IMR-90 (cell line): ENCODE results near the gene GTPBP3. TPM values are rescaled to one million over a fixed set of nuclear protein-coding genes. Genes with fewer than 3 reads are reported as not detected.

Experiments used
- ATAC-seq: fragments of 200-7000 bp; cut with Tn5 transposase; 2 replicates; pipeline ENCODE4 v1.9.1; 2020; ENCODE audit warnings: low read depth, mild to moderate bottlenecking, moderate library complexity
- BruUV-seq: library from RNA; stranded (reverse); fragments of 400-500 nt; replicated peaks from 2 replicates; lab custom pipeline; 2021; lab: Mats Ljungman, UMichigan
- CTCF ChIA-PET: fragments of 300-600 bp; formaldehyde crosslinking; extraction: SDS; loops from one replicate; lab custom pipeline; 2021; ENCODE audit warnings: antibody characterized with exemption; lab: Yijun Ruan, JAX
- POLR2A ChIA-PET: fragments of 300-600 bp; sonication (Branson Sonifier 250); formaldehyde crosslinking; loops from one replicate; lab custom pipeline; 2022; ENCODE audit warnings: antibody characterized with exemption; ENCODE audit not compliant: unreplicated experiment; lab: Charles Lee
- DNase-seq: peaks from one replicate; pipeline ENCODE4 v3.0.0; 2013
- H2AFZ ChIP-seq: replicated peaks from 2 replicates; pipeline ENCODE3; 2013; ENCODE audit warnings: low read length, mild to moderate bottlenecking; ENCODE audit not compliant: poor library complexity
- H2AK5ac ChIP-seq: 2 replicates; pipeline ENCODE4 v1.6.1; 2013; ENCODE audit warnings: low read depth, low read length, inconsistent platforms
- H2AK9ac ChIP-seq: replicated peaks from 2 replicates; pipeline ENCODE3; 2013; ENCODE audit warnings: mild to moderate bottlenecking, low read depth, low read length, moderate library complexity; ENCODE audit not compliant: poor library complexity
- H2BK120ac ChIP-seq: 2 replicates; pipeline ENCODE4 v1.6.1; 2013; ENCODE audit warnings: low read depth, low read length, inconsistent platforms
- H2BK15ac ChIP-seq: 3 replicates; pipeline ENCODE4 v1.6.1; 2013; ENCODE audit warnings: low read depth, low read length, inconsistent platforms
- H2BK20ac ChIP-seq: 2 replicates; pipeline ENCODE4 v1.6.1; 2013; ENCODE audit warnings: low read depth, mild to moderate bottlenecking, inconsistent platforms, low read length, moderate library complexity
- H2BK5ac ChIP-seq: 2 replicates; pipeline ENCODE4 v1.6.1; 2013; ENCODE audit warnings: mild to moderate bottlenecking, low read depth, low read length, inconsistent platforms; ENCODE audit not compliant: poor library complexity, severe bottlenecking
- H3K14ac ChIP-seq: replicated peaks from 2 replicates; pipeline ENCODE4 v1.6.1; 2013; ENCODE audit warnings: low read depth, low read length, inconsistent platforms
- H3K18ac ChIP-seq: 2 replicates; pipeline ENCODE4 v1.6.1; 2013; ENCODE audit warnings: low read depth, low read length, control low read depth
- H3K23ac ChIP-seq: 2 replicates; pipeline ENCODE4 v1.6.1; 2013; ENCODE audit warnings: low read depth, low read length, inconsistent platforms
- H3K27ac ChIP-seq: 2 replicates; pipeline ENCODE4 v1.5.1; 2013; ENCODE audit warnings: mild to moderate bottlenecking, control low read depth, low read length; ENCODE audit not compliant: insufficient read depth
- H3K27me3 ChIP-seq: 2 replicates; pipeline ENCODE4 v1.6.1; 2013; ENCODE audit warnings: low read length; ENCODE audit not compliant: control insufficient read depth, insufficient read depth
- H3K36me3 ChIP-seq: 2 replicates; pipeline ENCODE4 v1.6.1; 2013; ENCODE audit warnings: low read length, mixed read lengths; ENCODE audit not compliant: control insufficient read depth, insufficient read depth
- H3K4ac ChIP-seq: 2 replicates; pipeline ENCODE4 v1.6.1; 2013; ENCODE audit warnings: low read depth, low read length, inconsistent platforms
- H3K4me1 ChIP-seq: 2 replicates; pipeline ENCODE4 v1.6.1; 2013; ENCODE audit warnings: low read length, mixed read lengths; ENCODE audit not compliant: control insufficient read depth, insufficient read depth
- H3K4me2 ChIP-seq: 2 replicates; pipeline ENCODE4 v1.6.1; 2013; ENCODE audit warnings: low read depth, mild to moderate bottlenecking, control low read depth, low read length, moderate library complexity
- H3K4me3 ChIP-seq: 2 replicates; pipeline ENCODE4 v1.5.1; 2013; ENCODE audit warnings: low read depth, mild to moderate bottlenecking, control low read depth, low read length, moderate library complexity; ENCODE audit not compliant: insufficient read depth
- H3K56ac ChIP-seq: 2 replicates; pipeline ENCODE4 v1.6.1; 2013; ENCODE audit warnings: low read length, inconsistent platforms; ENCODE audit not compliant: insufficient read depth; ENCODE audit errors: extremely low read depth
- H3K79me1 ChIP-seq, 2 experiments: 2 replicates each; pipeline ENCODE4 v1.6.1; 2013; ENCODE audit warnings: low read length in 2 of 2, inconsistent platforms in 1 of 2, low read depth in 1 of 2
- H3K9ac ChIP-seq: 2 replicates; pipeline ENCODE4 v1.6.1; 2013; ENCODE audit warnings: low read depth, low read length, control low read depth
- H3K9me1 ChIP-seq: 2 replicates; pipeline ENCODE4 v1.6.1; 2013; ENCODE audit warnings: low read length, inconsistent platforms; ENCODE audit not compliant: insufficient read depth
- H3K9me3 ChIP-seq: 2 replicates; pipeline ENCODE4 v1.6.1; 2013; ENCODE audit warnings: low read length; ENCODE audit not compliant: control insufficient read depth, insufficient read depth
- H4K20me1 ChIP-seq: 2 replicates; pipeline ENCODE4 v1.6.1; 2013; ENCODE audit warnings: low read length, inconsistent platforms; ENCODE audit not compliant: insufficient read depth
- H4K5ac ChIP-seq: 2 replicates; pipeline ENCODE4 v1.6.1; 2013; ENCODE audit warnings: mild to moderate bottlenecking, low read depth, low read length, control low read depth
- H4K8ac ChIP-seq, 2 experiments: 2 replicates each; pipeline ENCODE4 v1.6.1; 2013; ENCODE audit warnings: low read depth in 2 of 2, low read length in 2 of 2, control low read depth in 1 of 2, inconsistent platforms in 1 of 2
- H4K91ac ChIP-seq: 2 replicates; pipeline ENCODE4 v1.6.1; 2013; ENCODE audit warnings: low read depth, low read length, inconsistent platforms; ENCODE audit not compliant: insufficient read depth
- CEBPB ChIP-seq: IDR thresholded peaks from 2 replicates; pipeline ENCODE4 v1.6.1; 2012; ENCODE audit warnings: low read depth, low read length, improper control_type of control experiment
- CHD1 ChIP-seq: IDR thresholded peaks from 2 replicates; pipeline ENCODE4 v1.6.1; 2012; ENCODE audit warnings: low read depth, low read length, improper control_type of control experiment
- FOS ChIP-seq: fragments of 150-350 bp; IDR thresholded peaks from 2 replicates; pipeline ENCODE4 v1.6.1; 2016; ENCODE audit warnings: low read depth, low read length
- MAFK ChIP-seq: IDR thresholded peaks from 2 replicates; pipeline ENCODE4 v1.6.1; 2012; ENCODE audit warnings: low read depth, low read length, improper control_type of control experiment
- MAZ ChIP-seq: IDR thresholded peaks from 2 replicates; pipeline ENCODE4 v1.6.1; 2012; ENCODE audit warnings: low read depth, mild to moderate bottlenecking, low read length, improper control_type of control experiment, moderate library complexity, borderline replicate concordance
- MXI1 ChIP-seq: IDR thresholded peaks from 2 replicates; pipeline ENCODE4 v1.6.1; 2012; ENCODE audit warnings: low read depth, mild to moderate bottlenecking, low read length, moderate library complexity, borderline replicate concordance
- NFE2L2 ChIP-seq: fragments of 150-350 bp; IDR thresholded peaks from 2 replicates; pipeline ENCODE4 v1.6.1; 2016; ENCODE audit warnings: low read depth, mild to moderate bottlenecking, low read length
- POLR2A ChIP-seq: IDR thresholded peaks from 2 replicates; pipeline ENCODE4 v1.6.1; 2012; ENCODE audit warnings: mild to moderate bottlenecking, low read depth, low read length
- RCOR1 ChIP-seq: IDR thresholded peaks from 2 replicates; pipeline ENCODE4 v1.6.1; 2012; ENCODE audit warnings: mild to moderate bottlenecking, low read length, improper control_type of control experiment; ENCODE audit not compliant: insufficient replicate concordance
- RFX5 ChIP-seq: IDR thresholded peaks from 2 replicates; pipeline ENCODE4 v1.8.0; 2012; ENCODE audit warnings: low read depth, mild to moderate bottlenecking, low read length, moderate library complexity
- SMC3 ChIP-seq: fragments of 150-350 bp; IDR thresholded peaks from 2 replicates; pipeline ENCODE4 v1.6.1; 2016; ENCODE audit warnings: low read depth, mild to moderate bottlenecking, antibody characterized with exemption, low read length, moderate library complexity
- WGBS, 2 experiments: methylation state at CpG; one replicate each; pipeline versions ENCODE4 v1.1.5 to v1.1.7; 2013; ENCODE audit warnings: missing lambda C conversion rate in 2 of 2; ENCODE audit not compliant: insufficient read length in 1 of 2; ENCODE audit errors: extremely low coverage in 2 of 2; 5-methylcytosine and 5-hydroxymethylcytosine counted together
- dilution Hi-C: fragments of 300-500 bp; cut with HindIII; formaldehyde crosslinking; loops from one replicate; pipeline ENCODE4 v1.14.3; 2018; ENCODE audit warnings: low sequenced_read_pairs; ENCODE audit not compliant: unreplicated experiment
- in situ Hi-C: fragments of 300-500 bp; cut with MboI; formaldehyde crosslinking; loops from 3 replicates; pipeline ENCODE4 v1.14.3; 2019; ENCODE audit warnings: low sequenced_read_pairs, inconsistent platforms, mixed read lengths
- intact Hi-C: fragments of 100-400 bp; cut with micrococcal nuclease; formaldehyde crosslinking; loops from 2 replicates; pipeline ENCODE4 v1.10.0; 2022
- polyA plus RNA-seq, 3 experiments: library from polyadenylated mRNA; depleted of rRNA; stranded (reverse); fragments of >200 nt; gene quantifications; 2 replicates each; pipeline ENCODE4 v1.2.3, GENCODE V29; 2012; ENCODE audit warnings: low replicate concordance in 1 of 3
- total RNA-seq: library from RNA; depleted of rRNA; stranded (reverse); fragments of >200 nt; gene quantifications from 2 replicates; pipeline ENCODE4 v1.2.3, GENCODE V29; 2012
- TF ChIP-seq, protein P1 (sequence below): conservative IDR thresholded peaks from 2 replicates; pipeline ENCODE4 v1.5.1; 2012; ENCODE audit warnings: mild to moderate bottlenecking, low read depth, low read length, improper control_type of control experiment
- TF ChIP-seq, protein P2 (sequence below): fragments of 150-350 bp; IDR thresholded peaks from 2 replicates; pipeline ENCODE4 v1.6.1; 2017; ENCODE audit warnings: mild to moderate bottlenecking, antibody characterized with exemption, low read length, low read depth
- TF ChIP-seq, protein P3 (sequence below): fragments of 150-350 bp; IDR thresholded peaks from 2 replicates; pipeline ENCODE4 v1.6.1; 2016; ENCODE audit warnings: low read depth, mild to moderate bottlenecking, low read length, moderate library complexity, borderline replicate concordance

Gene GTPBP3
- total and polyA plus RNA-seq, 2 of the 4 experiments (the other 2 are of a cell fraction) = 4.3 to 15.1 TPM

DNA sequence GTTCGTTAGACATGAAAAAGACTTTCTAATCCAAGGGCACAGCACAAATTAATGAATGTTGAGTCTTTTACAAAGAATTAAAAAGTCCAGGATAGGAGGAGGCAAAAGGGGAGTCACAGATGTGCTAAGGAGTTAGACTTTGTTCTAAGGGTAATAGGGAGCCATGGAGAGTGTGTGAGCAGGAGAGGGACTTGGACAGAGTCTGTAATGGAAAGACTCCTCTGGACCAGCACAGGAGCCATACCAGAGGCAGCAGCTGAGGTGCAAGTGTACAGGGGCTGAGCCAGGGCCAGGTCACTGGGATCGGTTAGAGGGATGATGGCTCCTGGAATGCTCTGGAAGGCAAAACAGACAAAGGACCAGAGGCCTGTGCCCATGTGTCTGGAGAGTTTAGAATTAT, 10.5 kb downstream of the GTPBP3 start:
- Histone ChIP-seq H3K23ac (no peak overlapping the region), H3K4ac (no peak overlapping the region), H2BK5ac (no peak overlapping the region), H2AFZ (no peak overlapping the region), H3K27ac (no peak overlapping the region), H3K27me3 (peaks cover 5% of the 10 kb centered on the region; the same call in 1 of the 2 replicates), H2AK5ac (no peak overlapping the region; the same call in 1 of the 2 replicates), H4K5ac (no peak overlapping the region), H3K18ac (no peak overlapping the region), H3K4me2 (no peak overlapping the region), H3K9me1 (no peaks in the 10 kb centered on the region), H4K20me1 (no peaks in the 10 kb centered on the region; the same call in 1 of the 2 replicates), H3K9me3 (no peaks in the 10 kb centered on the region), H4K91ac (no peak overlapping the region), H2BK120ac (no peak overlapping the region), H3K79me1 (no peaks in the 10 kb centered on the region), H3K9ac (no peak overlapping the region), H3K4me3 (no peak overlapping the region), H4K8ac (no peak overlapping the region), H2BK20ac (no peak overlapping the region), H3K4me1 (0 out of 2 replicates have a peak, but pooled peaks cover 2% of the 10 kb centered on the region), H2BK15ac (no peak overlapping the region), H2AK9ac (no peak overlapping the region), H3K56ac (no peak overlapping the region), H3K14ac (no peak overlapping the region), H3K36me3 (no peaks in the 10 kb centered on the region; the same call in 1 of the 2 replicates)
- no peak for TF ChIP-seq MXI1
- TF ChIP-seq, protein P1, sequence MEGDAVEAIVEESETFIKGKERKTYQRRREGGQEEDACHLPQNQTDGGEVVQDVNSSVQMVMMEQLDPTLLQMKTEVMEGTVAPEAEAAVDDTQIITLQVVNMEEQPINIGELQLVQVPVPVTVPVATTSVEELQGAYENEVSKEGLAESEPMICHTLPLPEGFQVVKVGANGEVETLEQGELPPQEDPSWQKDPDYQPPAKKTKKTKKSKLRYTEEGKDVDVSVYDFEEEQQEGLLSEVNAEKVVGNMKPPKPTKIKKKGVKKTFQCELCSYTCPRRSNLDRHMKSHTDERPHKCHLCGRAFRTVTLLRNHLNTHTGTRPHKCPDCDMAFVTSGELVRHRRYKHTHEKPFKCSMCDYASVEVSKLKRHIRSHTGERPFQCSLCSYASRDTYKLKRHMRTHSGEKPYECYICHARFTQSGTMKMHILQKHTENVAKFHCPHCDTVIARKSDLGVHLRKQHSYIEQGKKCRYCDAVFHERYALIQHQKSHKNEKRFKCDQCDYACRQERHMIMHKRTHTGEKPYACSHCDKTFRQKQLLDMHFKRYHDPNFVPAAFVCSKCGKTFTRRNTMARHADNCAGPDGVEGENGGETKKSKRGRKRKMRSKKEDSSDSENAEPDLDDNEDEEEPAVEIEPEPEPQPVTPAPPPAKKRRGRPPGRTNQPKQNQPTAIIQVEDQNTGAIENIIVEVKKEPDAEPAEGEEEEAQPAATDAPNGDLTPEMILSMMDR = no peak
- no peak for TF ChIP-seq RFX5
- no peak for TF ChIP-seq CHD1
- TF ChIP-seq RCOR1 = no peak
- TF ChIP-seq, protein P2, sequence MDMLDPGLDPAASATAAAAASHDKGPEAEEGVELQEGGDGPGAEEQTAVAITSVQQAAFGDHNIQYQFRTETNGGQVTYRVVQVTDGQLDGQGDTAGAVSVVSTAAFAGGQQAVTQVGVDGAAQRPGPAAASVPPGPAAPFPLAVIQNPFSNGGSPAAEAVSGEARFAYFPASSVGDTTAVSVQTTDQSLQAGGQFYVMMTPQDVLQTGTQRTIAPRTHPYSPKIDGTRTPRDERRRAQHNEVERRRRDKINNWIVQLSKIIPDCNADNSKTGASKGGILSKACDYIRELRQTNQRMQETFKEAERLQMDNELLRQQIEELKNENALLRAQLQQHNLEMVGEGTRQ = no peak
- TF ChIP-seq, protein P3, sequence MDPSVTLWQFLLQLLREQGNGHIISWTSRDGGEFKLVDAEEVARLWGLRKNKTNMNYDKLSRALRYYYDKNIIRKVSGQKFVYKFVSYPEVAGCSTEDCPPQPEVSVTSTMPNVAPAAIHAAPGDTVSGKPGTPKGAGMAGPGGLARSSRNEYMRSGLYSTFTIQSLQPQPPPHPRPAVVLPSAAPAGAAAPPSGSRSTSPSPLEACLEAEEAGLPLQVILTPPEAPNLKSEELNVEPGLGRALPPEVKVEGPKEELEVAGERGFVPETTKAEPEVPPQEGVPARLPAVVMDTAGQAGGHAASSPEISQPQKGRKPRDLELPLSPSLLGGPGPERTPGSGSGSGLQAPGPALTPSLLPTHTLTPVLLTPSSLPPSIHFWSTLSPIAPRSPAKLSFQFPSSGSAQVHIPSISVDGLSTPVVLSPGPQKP = no peak
- TF ChIP-seq SMC3 = no peak
- TF ChIP-seq MAZ = no peak
- TF ChIP-seq FOS = no peak
- TF ChIP-seq MAFK = no peak
- TF ChIP-seq NFE2L2 = no peak
- no peak for TF ChIP-seq CEBPB
- TF ChIP-seq POLR2A = no peak
- ChIA-PET POLR2A (no interaction called here), CTCF (interaction anchor here (1.5 kb wide), 1 partner anchor 38 kb away, joined by 3 read pairs; no protein-coding TSS in a partner anchor)
- no TSS peak for BruUV-seq
- intact Hi-C loops (loop anchor here (2.0 kb wide), 1 partner anchor 507 kb away; no protein-coding TSS in a partner anchor), in situ Hi-C loops (loop anchor here (5.0 kb wide), 1 partner anchor 39 kb away; no protein-coding TSS in a partner anchor), dilution Hi-C loops (no loop called here)
- ATAC-seq (no peak), DNase-seq (no peak)
- WGBS, 2 experiments = no CpG with 5 or more reads among the region's 2 CpGs
